DND-41 (cell line): Measurements from ENCODE around the gene ARL5C.

Experiments
- CTCF ChIP-seq: IDR thresholded peaks from 2 replicates; pipeline ENCODE4 v1.5.1; 2012; ENCODE audit warnings: borderline replicate concordance, low read length, moderate library complexity, mild to moderate bottlenecking; ENCODE audit not compliant: poor library complexity, severe bottlenecking; ENCODE audit errors: extremely low read depth
- EZH2 ChIP-seq: IDR thresholded peaks from 3 replicates; pipeline ENCODE4 v1.6.1; 2012; ENCODE audit warnings: borderline replicate concordance, low read depth, mild to moderate bottlenecking, moderate library complexity, low read length, inconsistent platforms; ENCODE audit not compliant: severe bottlenecking

DNA sequence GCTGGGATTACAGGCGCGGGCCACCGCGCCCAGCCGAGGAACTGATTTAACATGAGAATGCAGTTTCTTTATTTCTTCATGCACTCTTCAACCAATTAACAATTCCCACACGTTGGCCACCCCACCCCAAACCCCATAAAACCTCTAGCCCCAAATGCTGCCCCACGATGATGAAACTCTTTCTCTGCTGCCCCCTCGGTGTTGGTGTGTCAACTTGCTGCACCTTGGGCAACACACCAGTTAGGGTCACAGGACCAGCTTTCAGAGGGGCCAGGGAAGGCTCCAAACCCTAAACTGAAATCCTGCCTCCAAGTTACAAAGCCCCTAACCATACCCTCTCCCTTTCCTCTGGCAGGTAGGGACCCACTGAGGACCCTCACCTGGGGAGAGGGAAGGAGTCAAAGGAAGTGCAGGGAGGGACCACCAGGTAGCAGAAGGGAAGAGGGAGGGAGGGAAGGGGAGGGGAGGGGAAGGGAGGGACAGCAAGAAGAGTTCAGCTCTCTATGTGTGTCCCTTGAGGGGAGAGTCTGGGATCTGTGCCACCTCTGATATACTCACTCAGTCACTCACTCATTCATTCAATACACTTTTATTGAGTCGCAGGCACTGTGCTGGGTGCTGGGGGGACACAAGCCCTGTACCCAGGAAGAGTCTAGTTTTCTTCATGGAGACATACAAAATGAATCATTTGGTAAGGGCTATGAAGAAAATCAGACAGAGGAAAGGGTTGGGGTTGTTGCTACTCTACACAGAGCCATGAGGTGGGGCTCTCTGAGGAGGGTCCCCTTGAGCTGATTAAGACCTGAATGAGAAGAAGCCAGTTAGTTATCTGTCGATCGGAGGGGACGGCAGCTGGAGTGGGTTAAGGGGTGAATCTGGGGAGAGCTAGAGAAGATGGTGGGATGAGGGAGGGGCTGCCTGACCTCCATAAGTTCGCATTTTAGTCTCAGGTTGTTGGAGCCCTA, 18.5 kb downstream of the ARL5C start:
- TF ChIP-seq EZH2, result no peak
- TF ChIP-seq CTCF, result no peak
